ENCODE results near the gene DRC1.

Gene DRC1

DNA sequence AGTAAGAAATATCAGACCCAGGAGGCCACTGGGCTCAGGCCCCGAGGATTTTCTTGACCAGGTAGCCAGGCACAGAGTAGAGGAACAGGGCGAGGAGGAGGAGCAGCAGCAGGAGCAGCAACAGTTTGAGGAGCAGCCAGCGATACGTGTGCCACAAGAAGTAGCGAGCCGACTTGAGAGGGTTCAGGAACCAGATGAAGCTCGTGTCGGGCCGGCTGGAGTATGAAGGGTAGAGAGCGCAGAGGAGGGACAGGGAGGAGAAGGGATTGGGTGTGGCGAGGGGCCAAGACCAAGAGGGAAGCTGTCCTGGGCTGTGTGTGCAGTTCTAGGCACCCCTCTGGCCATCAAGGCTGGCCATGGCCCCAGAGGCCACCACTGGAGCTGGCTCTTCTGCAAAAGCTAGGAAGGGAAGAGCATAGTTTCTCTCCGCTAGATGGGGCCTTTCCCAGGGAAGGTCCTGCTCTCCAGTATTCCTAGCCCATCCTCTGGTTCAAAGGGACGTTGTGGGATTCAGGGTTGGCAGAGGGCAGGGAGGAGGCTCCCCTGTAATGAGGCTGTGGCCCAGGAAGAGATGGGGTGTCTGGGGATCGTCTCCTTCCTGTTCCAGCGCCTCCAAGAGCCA, 58.4 kb downstream of the DRC1 start:
- ChIA-PET POLR2A (ENCODE audit: low non-redundant PET) (no interaction called here), CTCF (interaction anchor here (1.1 kb wide), 1 partner anchor 9 kb away, joined by 3 read pairs; no protein-coding TSS in a partner anchor)
- DNase-seq (ENCODE audit: low spot score), result no peak
- TF ChIP-seq, protein P1, sequence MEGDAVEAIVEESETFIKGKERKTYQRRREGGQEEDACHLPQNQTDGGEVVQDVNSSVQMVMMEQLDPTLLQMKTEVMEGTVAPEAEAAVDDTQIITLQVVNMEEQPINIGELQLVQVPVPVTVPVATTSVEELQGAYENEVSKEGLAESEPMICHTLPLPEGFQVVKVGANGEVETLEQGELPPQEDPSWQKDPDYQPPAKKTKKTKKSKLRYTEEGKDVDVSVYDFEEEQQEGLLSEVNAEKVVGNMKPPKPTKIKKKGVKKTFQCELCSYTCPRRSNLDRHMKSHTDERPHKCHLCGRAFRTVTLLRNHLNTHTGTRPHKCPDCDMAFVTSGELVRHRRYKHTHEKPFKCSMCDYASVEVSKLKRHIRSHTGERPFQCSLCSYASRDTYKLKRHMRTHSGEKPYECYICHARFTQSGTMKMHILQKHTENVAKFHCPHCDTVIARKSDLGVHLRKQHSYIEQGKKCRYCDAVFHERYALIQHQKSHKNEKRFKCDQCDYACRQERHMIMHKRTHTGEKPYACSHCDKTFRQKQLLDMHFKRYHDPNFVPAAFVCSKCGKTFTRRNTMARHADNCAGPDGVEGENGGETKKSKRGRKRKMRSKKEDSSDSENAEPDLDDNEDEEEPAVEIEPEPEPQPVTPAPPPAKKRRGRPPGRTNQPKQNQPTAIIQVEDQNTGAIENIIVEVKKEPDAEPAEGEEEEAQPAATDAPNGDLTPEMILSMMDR (conservative IDR thresholded peaks at IDR 0.05; ENCODE audit: low read depth), result no peak
- H3K27ac ChIP-seq, result no peak overlapping the region

DNA sequence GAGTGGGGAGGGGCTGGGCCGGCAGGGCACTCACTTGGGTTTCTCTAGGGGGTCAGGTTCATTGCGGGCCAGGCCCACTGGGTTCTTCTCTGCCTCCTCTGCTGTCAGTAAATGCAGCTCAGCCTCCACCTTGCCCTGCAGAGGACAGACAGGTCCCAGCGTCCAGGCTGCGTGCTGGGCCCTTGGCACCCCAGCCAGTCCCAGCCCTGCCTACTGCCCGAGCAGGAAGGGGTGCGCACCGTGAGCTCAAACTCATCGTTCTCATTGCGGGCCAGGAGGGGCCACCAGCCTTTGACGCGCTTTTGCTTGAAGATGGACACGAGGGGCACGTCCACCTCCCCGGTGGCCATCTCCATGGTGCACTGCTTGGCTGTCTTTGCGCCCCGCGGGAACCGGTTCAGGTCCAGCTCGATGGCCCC, 58.9 kb downstream of the DRC1 start:
- ChIA-PET CTCF (no interaction called here), POLR2A (ENCODE audit: low non-redundant PET) (no interaction called here)
- TF ChIP-seq, protein P1 (conservative IDR thresholded peaks at IDR 0.05; ENCODE audit: low read depth), result no peak
- DNase-seq (ENCODE audit: low spot score), result no peak
- no peak overlapping the region for H3K27ac ChIP-seq

DNA sequence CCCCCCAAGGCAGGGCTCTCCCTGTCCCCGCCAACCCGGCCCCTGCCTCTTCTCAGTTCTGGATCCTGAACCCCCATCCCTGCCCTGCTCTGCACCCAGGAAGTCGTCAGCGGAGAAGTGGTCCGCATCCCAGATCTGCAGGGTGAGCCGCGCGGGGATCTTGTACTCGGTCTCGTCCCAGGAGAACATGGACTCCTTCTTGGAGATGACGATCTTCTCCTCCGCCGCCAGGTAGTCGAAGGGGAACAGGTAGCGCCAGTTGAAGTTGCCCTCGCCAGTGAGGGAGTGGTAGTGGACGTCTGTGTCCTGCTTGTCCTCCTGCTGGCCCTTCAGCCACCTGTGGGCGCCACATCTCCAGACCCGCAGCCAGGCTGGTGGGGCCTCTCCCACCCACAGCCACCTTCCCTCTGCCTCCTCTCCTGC, 59.9 kb downstream of the DRC1 start:
- H3K27ac ChIP-seq, result no peak overlapping the region
- TF ChIP-seq, protein P1 (conservative IDR thresholded peaks at IDR 0.05; ENCODE audit: low read depth), result no peak
- CTCF ChIA-PET, result interaction anchor here (0.6 kb wide), 1 partner anchor 26 kb away, joined by 3 read pairs; no protein-coding TSS in a partner anchor
- POLR2A ChIA-PET (ENCODE audit: low non-redundant PET), result no interaction called here
- no peak for DNase-seq (ENCODE audit: low spot score)

DNA sequence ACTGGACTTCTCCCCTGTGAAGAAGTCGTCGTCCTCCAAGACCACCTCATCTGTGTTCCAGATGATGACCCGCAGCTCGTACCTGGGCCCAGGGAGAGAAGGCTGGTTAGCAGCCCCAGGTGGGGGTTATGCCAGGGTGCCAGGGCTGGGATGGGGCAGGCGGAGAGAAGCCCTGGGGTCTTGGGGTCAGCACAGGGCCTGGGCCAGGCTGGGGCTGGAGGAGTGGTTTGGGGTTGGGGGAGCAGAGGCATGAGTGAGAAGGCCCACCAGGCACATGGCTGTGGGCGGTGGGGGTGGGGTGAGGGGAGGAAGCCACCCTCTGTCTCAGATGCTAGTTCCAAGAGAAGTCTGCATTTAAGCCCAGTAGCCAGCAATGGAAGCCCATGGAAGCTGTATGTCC, 60.4 kb downstream of the DRC1 start:
- DNase-seq (ENCODE audit: low spot score), result no peak
- TF ChIP-seq, protein P1 (conservative IDR thresholded peaks at IDR 0.05; ENCODE audit: low read depth), result no peak
- no peak overlapping the region for H3K27ac ChIP-seq
- ChIA-PET CTCF (interaction anchor here (0.6 kb wide), 1 partner anchor 27 kb away, joined by 3 read pairs; no protein-coding TSS in a partner anchor), POLR2A (ENCODE audit: low non-redundant PET) (no interaction called here)

DNA sequence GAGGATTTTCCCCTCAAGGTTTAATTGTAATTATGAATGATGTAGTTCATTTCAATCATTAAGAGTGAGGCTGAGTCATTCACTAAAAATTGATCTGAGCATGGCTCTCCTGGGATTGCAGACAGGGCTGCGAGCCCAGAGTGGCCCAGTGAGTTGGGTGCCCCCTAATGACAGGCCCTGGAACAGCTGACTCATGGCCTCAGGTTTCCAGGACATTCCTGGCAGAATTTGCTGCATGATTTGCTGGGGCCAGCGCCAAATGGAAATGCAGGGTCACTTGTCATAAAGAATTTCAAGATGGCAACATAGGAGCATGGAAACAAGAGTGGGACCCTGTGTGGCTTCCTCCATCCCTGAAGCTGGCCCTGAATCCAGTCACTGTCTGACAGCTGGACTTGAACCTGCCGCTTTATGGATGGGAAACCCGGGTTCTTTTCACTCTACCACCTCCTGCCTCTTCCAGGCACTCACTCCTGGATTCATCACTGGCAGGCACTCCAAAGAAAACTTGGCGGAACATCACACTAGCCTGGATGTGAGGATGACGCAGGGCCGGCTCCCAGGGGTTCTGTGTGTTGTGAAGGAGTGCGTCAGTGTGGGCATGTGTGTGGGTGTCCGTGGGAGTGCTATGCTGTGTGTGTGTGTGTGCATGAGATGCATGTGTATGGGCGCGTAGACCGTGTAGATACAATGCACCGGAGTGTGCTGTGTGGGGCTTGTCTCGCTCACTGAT, 61.0 kb downstream of the DRC1 start:
- TF ChIP-seq, protein P1 (conservative IDR thresholded peaks at IDR 0.05; ENCODE audit: low read depth), result no peak
- CTCF ChIA-PET, result interaction anchor here (1.2 kb wide), 1 partner anchor 11 kb away, joined by 3 read pairs; no protein-coding TSS in a partner anchor
- POLR2A ChIA-PET (ENCODE audit: low non-redundant PET), result no interaction called here
- peak; percentile 13 for DNase-seq (ENCODE audit: low spot score)
- no peak overlapping the region for H3K27ac ChIP-seq

DNA sequence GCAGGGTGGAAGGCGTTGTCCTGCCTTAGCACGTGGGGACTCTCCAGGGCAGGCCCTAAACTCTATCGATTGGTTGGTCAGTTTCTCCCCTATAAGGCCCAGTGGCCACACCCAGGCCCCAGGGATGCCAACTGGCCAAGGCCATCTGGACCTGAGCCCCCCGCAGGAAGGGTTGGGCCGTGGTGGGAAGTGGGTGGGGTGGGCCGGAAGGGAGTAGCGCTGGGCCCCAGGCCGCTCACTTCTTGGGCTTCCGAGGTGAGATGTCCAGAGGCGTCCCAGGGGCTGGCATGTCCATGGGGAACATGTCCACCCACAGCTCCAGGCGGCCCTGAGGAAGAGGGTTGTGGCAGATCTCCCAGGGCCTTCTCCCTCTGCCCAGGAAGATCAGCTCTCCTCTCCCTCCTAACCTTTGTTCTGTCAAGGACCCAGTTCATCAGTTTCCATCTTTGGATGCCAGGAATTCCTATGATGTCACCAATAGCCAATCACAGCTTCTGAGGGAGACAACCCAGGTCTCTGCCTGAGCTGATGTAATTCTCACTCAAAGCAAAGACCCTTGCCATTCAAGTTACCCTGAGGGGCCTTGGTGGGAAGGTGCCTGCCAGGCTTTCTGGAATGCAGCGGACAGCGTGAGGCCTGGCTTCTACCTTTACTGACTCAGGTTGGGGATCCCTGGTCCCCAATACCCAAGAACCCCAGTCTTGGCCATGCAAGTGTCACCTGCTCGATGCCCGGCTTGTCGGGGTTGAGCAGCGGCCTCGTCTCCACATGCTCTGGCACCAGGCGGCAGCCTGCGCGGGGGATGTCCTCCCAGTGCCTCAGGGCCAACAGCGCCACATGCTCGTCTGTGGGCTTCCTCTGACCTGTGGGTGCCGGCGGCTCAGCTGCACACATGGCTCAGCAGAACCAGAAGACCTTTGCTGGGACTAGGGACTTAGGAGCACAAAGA, 61.8 kb downstream of the DRC1 start:
- H3K27ac ChIP-seq, result no peak overlapping the region
- TF ChIP-seq, protein P1 (conservative IDR thresholded peaks at IDR 0.05; ENCODE audit: low read depth), result no peak
- ChIA-PET POLR2A (ENCODE audit: low non-redundant PET) (no interaction called here), CTCF (interaction anchor here (1.2 kb wide), 1 partner anchor 12 kb away, joined by 3 read pairs; no protein-coding TSS in a partner anchor)
- DNase-seq (ENCODE audit: low spot score), result no peak

Data from RWPE1 (cell line).